Measurements from ENCODE around the gene NEAT1.

NEAT1 gene

DNA sequence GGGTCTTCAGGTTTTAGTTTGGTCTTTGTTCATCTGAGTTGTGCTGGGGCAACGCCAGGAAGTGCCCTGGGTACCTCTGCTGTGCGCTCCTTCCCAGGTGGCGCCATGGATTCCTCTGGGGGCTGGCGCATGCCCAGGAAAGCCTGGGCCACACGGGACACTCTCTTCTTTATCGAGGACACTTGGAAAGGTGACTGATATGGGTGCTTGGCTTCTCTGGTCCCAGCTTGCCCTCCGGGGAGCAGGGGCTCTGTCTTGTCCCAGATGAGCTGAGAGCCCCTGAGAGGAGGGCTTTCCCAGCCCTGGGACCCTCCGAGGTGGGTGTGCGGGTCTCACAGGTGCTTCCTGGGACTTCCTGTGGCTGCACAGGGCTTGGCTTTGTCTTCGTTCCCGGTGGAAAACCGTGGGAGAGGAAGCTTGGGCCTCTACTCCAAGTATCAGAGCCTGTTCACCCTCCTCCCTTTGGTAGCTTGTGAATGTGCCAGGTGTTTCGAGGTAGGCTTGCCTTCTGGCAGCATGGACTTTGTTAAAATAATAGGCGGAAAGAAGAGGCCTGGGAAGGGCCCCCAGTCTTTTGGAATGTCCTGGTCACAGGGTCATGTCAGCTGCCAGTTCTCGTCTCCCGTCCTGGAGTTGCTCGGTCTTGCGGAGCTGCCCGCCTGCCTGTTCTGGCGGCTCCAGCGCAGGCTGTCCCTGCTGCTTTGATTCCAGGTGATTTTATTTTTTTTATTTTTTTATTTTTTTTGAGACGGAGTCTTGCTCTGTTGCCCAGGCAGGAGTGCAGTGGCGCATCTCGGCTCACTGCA lies 10.1 kb upstream of the NEAT1 start:
- TF ChIP-seq, protein P1, sequence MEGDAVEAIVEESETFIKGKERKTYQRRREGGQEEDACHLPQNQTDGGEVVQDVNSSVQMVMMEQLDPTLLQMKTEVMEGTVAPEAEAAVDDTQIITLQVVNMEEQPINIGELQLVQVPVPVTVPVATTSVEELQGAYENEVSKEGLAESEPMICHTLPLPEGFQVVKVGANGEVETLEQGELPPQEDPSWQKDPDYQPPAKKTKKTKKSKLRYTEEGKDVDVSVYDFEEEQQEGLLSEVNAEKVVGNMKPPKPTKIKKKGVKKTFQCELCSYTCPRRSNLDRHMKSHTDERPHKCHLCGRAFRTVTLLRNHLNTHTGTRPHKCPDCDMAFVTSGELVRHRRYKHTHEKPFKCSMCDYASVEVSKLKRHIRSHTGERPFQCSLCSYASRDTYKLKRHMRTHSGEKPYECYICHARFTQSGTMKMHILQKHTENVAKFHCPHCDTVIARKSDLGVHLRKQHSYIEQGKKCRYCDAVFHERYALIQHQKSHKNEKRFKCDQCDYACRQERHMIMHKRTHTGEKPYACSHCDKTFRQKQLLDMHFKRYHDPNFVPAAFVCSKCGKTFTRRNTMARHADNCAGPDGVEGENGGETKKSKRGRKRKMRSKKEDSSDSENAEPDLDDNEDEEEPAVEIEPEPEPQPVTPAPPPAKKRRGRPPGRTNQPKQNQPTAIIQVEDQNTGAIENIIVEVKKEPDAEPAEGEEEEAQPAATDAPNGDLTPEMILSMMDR (conservative IDR thresholded peaks at IDR 0.05) = no peak
- H3K27ac ChIP-seq = peak overlapping the region; percentile 9

DNA sequence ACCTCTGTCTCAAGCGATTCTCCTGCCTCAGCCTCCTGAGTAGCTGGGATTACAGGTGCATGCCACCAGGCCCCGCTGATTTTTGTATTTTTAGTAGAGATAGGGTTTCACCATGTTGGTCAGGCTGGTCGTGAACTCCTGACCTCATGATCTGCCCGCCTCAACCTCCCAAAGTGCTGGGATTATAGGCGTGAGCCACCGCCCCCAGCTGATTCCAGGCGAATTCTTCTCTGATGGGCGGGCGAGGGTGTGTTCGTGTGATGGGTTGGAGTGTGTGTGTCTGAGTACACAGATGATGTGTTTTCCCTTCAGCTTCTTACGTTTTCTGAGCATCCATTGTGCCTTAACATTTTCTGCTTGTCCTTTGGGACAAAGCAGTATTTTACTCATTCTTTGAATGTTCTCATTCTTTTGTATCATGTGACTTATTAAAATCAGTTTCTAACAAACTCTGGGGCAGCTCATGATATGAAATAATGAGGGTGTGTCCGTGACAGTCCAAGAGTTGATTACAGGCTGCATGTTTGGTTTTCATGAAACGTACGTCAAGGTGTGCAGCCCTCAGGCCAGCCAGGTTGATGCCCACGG lies 9.4 kb upstream of the NEAT1 start:
- H3K27ac ChIP-seq = 0 out of 2 replicates have a peak overlapping the region, but pooled peaks have one; percentile 100

DNA sequence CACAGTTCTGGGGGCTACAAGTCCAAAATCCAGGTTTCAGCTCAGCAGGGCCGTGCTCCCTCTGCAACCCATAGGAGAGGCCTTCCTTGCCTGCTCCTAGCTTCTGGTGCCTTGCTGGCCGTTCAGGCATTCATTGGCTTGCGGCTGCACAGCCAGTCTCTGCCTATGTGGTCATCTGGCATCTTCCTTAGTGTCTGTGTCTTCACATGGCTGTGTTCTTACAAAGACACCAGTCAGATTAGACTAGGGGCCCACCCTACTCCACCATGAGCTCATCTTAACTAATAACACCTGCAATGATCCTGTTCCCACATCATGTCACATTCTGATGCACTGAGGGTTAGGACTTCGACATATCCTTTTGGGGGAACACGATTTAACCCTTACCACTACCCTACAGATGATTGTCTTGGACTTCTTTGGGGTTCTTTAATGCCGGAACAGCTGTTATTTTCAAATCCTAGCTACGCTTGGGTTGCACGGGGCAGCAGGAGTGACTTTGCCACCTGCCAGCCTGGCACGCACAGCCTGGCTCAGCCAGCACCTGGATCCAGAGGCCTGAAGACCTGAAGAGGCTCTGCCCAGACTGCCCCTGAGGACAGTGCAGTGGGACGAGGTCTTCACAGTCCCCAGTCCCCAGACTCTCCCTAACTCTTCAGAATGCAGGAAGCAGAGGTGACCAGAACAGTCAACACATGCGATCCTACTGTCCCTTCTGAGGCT lies 7.7 kb upstream of the NEAT1 start:
- TF ChIP-seq, protein P1 (conservative IDR thresholded peaks at IDR 0.05) = no peak
- H3K27ac ChIP-seq = peak overlapping the region; percentile 100

DNA sequence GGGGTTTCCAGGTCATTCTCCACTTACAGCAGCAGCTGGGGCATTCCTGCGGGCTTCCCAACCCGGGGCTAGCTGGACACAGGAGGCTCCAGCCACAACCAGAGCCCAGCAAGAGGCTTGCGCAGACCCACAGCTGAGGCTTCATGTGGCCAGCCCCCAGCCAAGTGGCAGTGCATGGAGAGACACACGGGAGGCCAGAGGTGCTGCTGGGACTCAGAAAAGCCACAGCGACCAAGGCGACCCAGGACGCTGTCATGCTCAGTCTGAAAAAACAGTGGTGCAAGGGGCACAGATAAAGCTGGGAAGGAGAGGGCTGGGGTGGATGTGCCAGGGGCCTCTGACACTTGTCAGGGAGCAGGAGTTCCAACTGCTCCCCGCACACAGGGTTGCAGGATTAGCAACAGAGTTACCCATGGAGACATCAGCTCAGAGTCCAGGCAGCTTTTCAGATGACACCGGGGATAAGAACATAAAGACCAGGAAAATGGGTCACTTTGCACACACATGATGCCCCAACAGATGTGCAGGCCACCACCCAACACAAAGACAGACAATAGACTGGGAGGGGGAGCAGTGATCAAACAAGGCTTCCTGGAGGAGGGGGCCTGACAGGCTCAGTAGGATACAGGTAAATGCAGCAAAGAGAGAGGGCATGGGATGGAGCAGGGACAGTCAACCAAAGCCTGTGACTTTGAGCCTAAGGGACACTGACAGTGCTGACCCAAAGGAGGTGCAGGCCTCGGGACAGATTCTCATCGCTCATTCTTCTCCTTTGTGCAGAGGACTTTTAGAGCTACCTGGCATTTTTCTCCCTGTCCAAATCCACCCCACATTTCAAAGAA lies 6.9 kb upstream of the NEAT1 start:
- H3K27ac ChIP-seq = peak overlapping the region; percentile 100
- TF ChIP-seq, protein P1 (conservative IDR thresholded peaks at IDR 0.05) = no peak

DNA sequence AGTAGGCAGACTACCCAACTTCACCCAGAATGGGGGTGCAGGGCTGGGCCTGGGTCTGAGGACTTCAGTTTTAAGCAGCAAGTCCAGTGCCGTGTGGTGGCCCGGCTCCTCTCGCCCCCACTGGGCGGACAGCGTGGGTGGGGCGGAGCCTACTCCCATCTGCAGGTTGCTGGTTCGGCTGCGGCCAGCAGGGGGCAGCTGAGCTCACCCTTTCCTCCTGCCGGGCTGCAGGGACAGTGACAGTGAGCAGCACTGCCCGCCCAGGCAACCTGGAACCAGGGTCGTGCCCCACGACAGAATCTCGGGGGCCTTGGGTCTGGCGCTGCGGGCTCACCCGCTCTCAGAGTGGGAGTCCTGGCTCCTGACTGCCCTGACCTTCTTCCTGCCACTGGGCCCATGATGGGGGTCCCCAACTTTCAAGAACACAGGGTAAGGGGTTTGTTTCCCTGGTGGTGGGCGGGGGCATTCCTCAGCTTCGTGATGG lies 6.2 kb upstream of the NEAT1 start:
- H3K27ac ChIP-seq = peak overlapping the region; percentile 100
- TF ChIP-seq, protein P1 (conservative IDR thresholded peaks at IDR 0.05) = peak; percentile 100

DNA sequence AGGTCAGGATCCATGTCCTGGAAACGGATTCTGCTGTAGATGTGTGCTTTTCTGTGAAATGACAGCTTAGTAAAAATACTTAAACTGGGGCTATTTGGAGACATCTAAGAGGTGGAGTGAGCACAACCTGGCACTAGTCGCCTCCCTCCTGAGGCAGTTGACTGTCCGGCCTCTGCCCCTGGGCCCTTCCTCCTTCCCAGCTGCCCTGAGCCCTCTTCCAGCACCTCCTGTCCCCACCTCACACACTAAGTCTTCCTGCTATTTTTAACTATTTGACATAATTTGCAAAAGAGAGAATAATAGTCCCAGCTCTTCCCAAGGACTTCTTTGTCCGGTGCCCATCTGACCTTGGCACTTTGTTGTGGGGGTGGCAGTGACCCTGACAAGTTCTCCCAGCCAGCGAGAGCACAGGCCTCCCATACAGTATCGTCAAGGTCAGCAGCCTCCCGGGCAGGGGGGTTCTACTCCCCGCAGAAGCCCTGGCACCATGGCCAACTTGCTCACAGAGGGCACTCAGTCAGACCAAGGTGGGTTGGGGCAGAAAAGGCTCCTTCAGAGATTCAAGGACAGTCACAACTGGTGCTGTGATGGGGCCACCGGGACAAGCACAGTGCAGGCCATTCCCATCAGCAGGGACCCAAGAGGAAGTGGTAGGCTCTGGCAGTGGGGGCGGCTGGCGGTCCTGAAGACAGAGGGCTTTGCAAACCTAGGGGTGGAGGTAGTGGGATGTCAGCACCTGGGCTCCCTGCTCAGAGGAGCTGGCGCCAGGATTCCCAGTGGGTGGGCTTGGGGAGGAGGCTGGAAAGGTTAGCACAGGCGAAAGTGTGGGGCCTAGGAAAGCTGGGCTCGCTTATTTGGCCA lies 5.5 kb upstream of the NEAT1 start:
- H3K27ac ChIP-seq = peak overlapping the region; percentile 100
- TF ChIP-seq, protein P1 (conservative IDR thresholded peaks at IDR 0.05) = no peak
